GDM1 (cell line): ENCODE measurements around the gene CABP7.
"Not testable (repeated sequence)": the region's sequence is repeated elsewhere in the genome, so short reads cannot be mapped to it uniquely, and the experiment has no call there.

Experiments
- DNase-seq: peaks from one replicate; lab custom pipeline; 2025; lab: John Stamatoyannopoulos, UW

The CABP7 gene

GRCh38 chr22:29748248-29748893 is 28.6 kb downstream of the CABP7 start:
- DNase-seq: no peak

GRCh38 chr22:29750029-29750428 is 30.2 kb downstream of the CABP7 start:
- DNase-seq: no peak

GRCh38 chr22:29750559-29751538 is 31.0 kb downstream of the CABP7 start:
- DNase-seq: peak; percentile 28

- no peak for DNase-seq
These were observed 31.9 kb downstream of the CABP7 start for GRCh38 chr22:29751669-29752068.

- no peak for DNase-seq
These were observed 34.2 kb downstream of the CABP7 start for GRCh38 chr22:29753808-29754657.

- DNase-seq: not testable (repeated sequence)
These were observed 35.0 kb downstream of the CABP7 start for GRCh38 chr22:29754658-29755395.

GRCh38 chr22:29755889-29756288 is 36.1 kb downstream of the CABP7 start:
- DNase-seq: no peak

- no peak for DNase-seq
These were observed 36.5 kb downstream of the CABP7 start for GRCh38 chr22:29756341-29756740.

GRCh38 chr22:29757096-29757495 is 37.3 kb downstream of the CABP7 start:
- DNase-seq: no peak

- DNase-seq: no peak
These were observed 38.3 kb downstream of the CABP7 start for GRCh38 chr22:29758068-29758622.

- DNase-seq: no peak
These were observed 39.2 kb downstream of the CABP7 start for GRCh38 chr22:29758959-29759358.

- no peak for DNase-seq
These were observed 42.5 kb downstream of the CABP7 start for GRCh38 chr22:29762263-29762662.

GRCh38 chr22:29765905-29766631 is 46.3 kb downstream of the CABP7 start:
- DNase-seq: no peak

- peak; percentile 95 for DNase-seq
These were observed 46.9 kb downstream of the CABP7 start, which contains the start of gene ZMAT5 for GRCh38 chr22:29766632-29767170. ZMAT5 (minus strand) TSS chr22:29767007; CDS start chr22:29748544, 18,463 bp downstream.

- peak; percentile 82 for DNase-seq
These were observed 47.6 kb downstream of the CABP7 start, which contains the start of gene UQCR10 for GRCh38 chr22:29767171-29768051. UQCR10 (plus strand) TSS chr22:29767369; CDS start chr22:29767399, 30 bp downstream.

GRCh38 chr22:29768052-29768693 is 48.4 kb downstream of the CABP7 start:
- DNase-seq: no peak

GRCh38 chr22:29769723-29770321 is 50.0 kb downstream of the CABP7 start:
- no peak for DNase-seq

GRCh38 chr22:29772170-29772641 is 52.4 kb downstream of the CABP7 start:
- DNase-seq: no peak
